Right forelimb (tissue), 1 donor: Measurements from ENCODE around the gene C1QTNF3.

Source experiments
- DNase-seq: peaks from one replicate; pipeline ENCODE4 v3.0.0-alpha.2; 2018

The C1QTNF3 gene

GRCh38 chr5:33992864-33993263 lies 50.1 kb downstream of the C1QTNF3 start:
- DNase-seq: no peak

- no peak for DNase-seq
Observed at GRCh38 chr5:33985447-33985846, 57.6 kb downstream of the C1QTNF3 start.

GRCh38 chr5:33984671-33985124 lies 58.3 kb downstream of the C1QTNF3 start, which contains the start of gene SLC45A2:
SLC45A2 (minus strand) TSS chr5:33984693; CDS start chr5:33984583, 110 bp downstream.
- no peak for DNase-seq

- no peak for DNase-seq
Observed at GRCh38 chr5:33984178-33984577, 58.8 kb downstream of the C1QTNF3 start.

DNA sequence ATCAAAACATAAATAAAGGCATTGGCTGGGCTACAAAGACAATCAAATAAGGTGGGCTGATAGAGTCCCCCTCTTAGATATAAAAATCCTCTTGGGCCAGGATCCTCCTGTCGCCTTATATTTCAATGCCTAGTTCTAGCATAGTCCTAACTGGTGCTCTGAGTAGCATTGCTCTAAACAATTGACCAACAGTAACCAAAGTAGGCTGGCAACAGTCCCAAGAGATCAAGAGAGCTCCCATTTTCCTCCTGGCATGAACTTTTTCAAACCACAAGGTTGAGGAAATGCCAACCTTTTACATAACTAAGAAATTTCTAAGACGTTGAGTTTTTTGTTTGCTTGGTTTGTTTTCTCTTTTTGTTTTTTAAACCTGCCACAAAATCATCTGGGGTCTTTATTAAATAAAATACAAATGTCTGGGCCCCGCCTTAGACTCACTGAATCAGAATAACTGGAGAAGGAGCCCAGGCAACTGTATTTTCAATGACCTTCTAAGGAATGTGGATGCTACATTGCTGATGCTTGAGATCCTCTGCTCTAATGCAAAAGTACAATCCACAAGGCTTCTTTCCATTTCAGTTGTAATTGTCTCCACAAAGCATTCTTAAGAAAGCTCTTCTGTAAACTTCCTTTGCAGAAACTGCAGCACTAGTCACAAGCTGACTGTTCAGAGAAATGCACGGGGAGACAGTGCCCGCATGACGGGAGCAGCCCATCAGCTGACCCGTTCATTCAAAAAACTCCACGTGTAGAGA lies 61.4 kb downstream of the C1QTNF3 start:
- DNase-seq: no peak

- no peak for DNase-seq
Observed at GRCh38 chr5:33980030-33980429, 63.0 kb downstream of the C1QTNF3 start.

GRCh38 chr5:33978306-33978705 lies 64.7 kb downstream of the C1QTNF3 start:
- DNase-seq: no peak

- DNase-seq: no peak
Observed at GRCh38 chr5:33976307-33976706, 66.7 kb downstream of the C1QTNF3 start.

- DNase-seq: no peak
Observed at GRCh38 chr5:33975852-33976251, 67.2 kb downstream of the C1QTNF3 start.

DNA sequence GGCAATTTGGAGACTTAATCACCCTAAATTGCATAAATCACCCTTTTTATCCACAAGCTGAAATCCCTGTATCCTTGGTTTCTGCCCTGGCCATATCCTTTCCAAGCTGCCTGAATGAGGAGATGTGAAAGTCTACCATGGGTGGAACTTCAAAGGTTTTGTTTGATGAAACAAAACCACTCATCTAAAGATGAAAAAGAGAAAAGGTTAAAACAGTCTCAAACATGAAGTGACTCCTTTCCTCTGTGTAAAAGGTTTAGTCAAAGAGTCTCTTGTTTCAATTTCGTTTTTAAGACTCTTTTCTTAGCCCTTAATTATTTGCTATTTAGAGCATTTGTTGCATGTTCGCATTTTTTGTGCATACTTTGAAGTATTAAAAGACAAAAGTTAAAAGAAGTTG lies 69.7 kb downstream of the C1QTNF3 start:
- no peak for DNase-seq

- DNase-seq: no peak
Observed at GRCh38 chr5:33969572-33970452, 73.2 kb downstream of the C1QTNF3 start.

GRCh38 chr5:33968211-33969005 lies 74.6 kb downstream of the C1QTNF3 start:
- DNase-seq: no peak
